Uterus (tissue), 2 donors: ENCODE measurements around the gene TUBA3C.

Source experiments
- POLR2A ChIP-seq, 2 donors: fragments of 450-650 bp; IDR thresholded peaks; one replicate each; pipeline ENCODE4 v1.6.1; 2016; ENCODE audit warnings: antibody characterized with exemption in 2 of 2, mild to moderate bottlenecking in 1 of 2, moderate library complexity in 1 of 2
- TF ChIP-seq, protein P1 (sequence below), 4 experiments: fragments of 200-600 bp in 2 of 4; fragments of 450-650 bp in 2 of 4; sonication (generic) in 2 of 4; IDR thresholded peaks; one replicate each; pipeline ENCODE4 v1.5.1; 2016 to 2019; ENCODE audit warnings: antibody characterized with exemption in 4 of 4, mild to moderate bottlenecking in 2 of 4, moderate library complexity in 1 of 4

GRCh38 chr13:19169991-19170390 lies 11.6 kb downstream of the TUBA3C start:
- TF ChIP-seq, protein P1, sequence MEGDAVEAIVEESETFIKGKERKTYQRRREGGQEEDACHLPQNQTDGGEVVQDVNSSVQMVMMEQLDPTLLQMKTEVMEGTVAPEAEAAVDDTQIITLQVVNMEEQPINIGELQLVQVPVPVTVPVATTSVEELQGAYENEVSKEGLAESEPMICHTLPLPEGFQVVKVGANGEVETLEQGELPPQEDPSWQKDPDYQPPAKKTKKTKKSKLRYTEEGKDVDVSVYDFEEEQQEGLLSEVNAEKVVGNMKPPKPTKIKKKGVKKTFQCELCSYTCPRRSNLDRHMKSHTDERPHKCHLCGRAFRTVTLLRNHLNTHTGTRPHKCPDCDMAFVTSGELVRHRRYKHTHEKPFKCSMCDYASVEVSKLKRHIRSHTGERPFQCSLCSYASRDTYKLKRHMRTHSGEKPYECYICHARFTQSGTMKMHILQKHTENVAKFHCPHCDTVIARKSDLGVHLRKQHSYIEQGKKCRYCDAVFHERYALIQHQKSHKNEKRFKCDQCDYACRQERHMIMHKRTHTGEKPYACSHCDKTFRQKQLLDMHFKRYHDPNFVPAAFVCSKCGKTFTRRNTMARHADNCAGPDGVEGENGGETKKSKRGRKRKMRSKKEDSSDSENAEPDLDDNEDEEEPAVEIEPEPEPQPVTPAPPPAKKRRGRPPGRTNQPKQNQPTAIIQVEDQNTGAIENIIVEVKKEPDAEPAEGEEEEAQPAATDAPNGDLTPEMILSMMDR (IDR thresholded peaks at IDR 0.05), result no peak
- no peak for TF ChIP-seq POLR2A (IDR thresholded peaks at IDR 0.05)
